Measurements from ENCODE around the gene CC2D1A. TPM values are rescaled to one million over a fixed set of nuclear protein-coding genes. Genes with fewer than 3 reads are reported as not detected.
A peak's percentile ranks its signal among the peaks of the same experiment; 100 is the strongest.

CC2D1A gene
- total RNA-seq, 1 donor from 2014 or later: 128 TPM

GRCh38 chr19:13883516-13884064 is 22.4 kb upstream of the CC2D1A start:
- no peak for TF ChIP-seq CTCF (IDR thresholded peaks at IDR 0.05)
- H3K27ac ChIP-seq: no peak overlapping the region
- intact Hi-C loops (cut with DNase I): no loop called here
- H3K27me3 ChIP-seq: no peaks in the 10 kb centered on the region
- H3K9me3 ChIP-seq: no peaks in the 10 kb centered on the region
- DNase-seq (ENCODE audit: low spot score in 2 of 2): no peak
- H3K4me1 ChIP-seq: peaks cover 6 to 13% of the 10 kb centered on the region in 2 donors
- no peak overlapping the region for H3K4me3 ChIP-seq
- no peaks in the 10 kb centered on the region for H3K36me3 ChIP-seq

- no peak for TF ChIP-seq CTCF (IDR thresholded peaks at IDR 0.05)
- peaks cover 0 to 5% of the 10 kb centered on the region in 2 donors for H3K4me1 ChIP-seq
- H3K36me3 ChIP-seq: no peaks in the 10 kb centered on the region
- peak overlapping the region in 1 of 2 donors; percentile 4 for H3K4me3 ChIP-seq
- DNase-seq (ENCODE audit: low spot score in 2 of 2): no peak
- no peaks in the 10 kb centered on the region for H3K27me3 ChIP-seq
- no peaks in the 10 kb centered on the region for H3K9me3 ChIP-seq
- no peak overlapping the region for H3K27ac ChIP-seq
- intact Hi-C loops (cut with DNase I): no loop called here
Observed at GRCh38 chr19:13884726-13885591, 21.0 kb upstream of the CC2D1A start.

- Histone ChIP-seq H3K9me3 (no peaks in the 10 kb centered on the region), H3K4me1 (no peaks in the 10 kb centered on the region), H3K27me3 (no peaks in the 10 kb centered on the region), H3K36me3 (no peaks in the 10 kb centered on the region), H3K4me3 (no peak overlapping the region), H3K27ac (no peak overlapping the region)
- no peak for TF ChIP-seq CTCF (IDR thresholded peaks at IDR 0.05)
- no peak for DNase-seq (ENCODE audit: low spot score in 2 of 2)
- intact Hi-C loops (cut with DNase I): no loop called here
Observed at GRCh38 chr19:13885826-13886365, 20.1 kb upstream of the CC2D1A start.

- no peak for TF ChIP-seq CTCF (IDR thresholded peaks at IDR 0.05)
- Histone ChIP-seq H3K4me3 (no peak overlapping the region), H3K9me3 (no peaks in the 10 kb centered on the region), H3K36me3 (no peaks in the 10 kb centered on the region), H3K27me3 (no peaks in the 10 kb centered on the region), H3K4me1 (no peaks in the 10 kb centered on the region), H3K27ac (no peak overlapping the region)
- intact Hi-C loops (cut with DNase I): no loop called here
- no peak for DNase-seq (ENCODE audit: low spot score in 2 of 2)
Observed at GRCh38 chr19:13887018-13887436, 19.0 kb upstream of the CC2D1A start.

GRCh38 chr19:13887517-13887916 is 18.5 kb upstream of the CC2D1A start:
- no peak overlapping the region for H3K27ac ChIP-seq
- DNase-seq (ENCODE audit: low spot score in 2 of 2): no peak
- intact Hi-C loops (cut with DNase I): no loop called here
- no peak for TF ChIP-seq CTCF (IDR thresholded peaks at IDR 0.05)
- no peaks in the 10 kb centered on the region for H3K27me3 ChIP-seq
- H3K9me3 ChIP-seq: no peaks in the 10 kb centered on the region
- H3K4me1 ChIP-seq: no peaks in the 10 kb centered on the region
- H3K4me3 ChIP-seq: no peak overlapping the region
- H3K36me3 ChIP-seq: no peaks in the 10 kb centered on the region
